GM18870 (cell line): Measurements from ENCODE around the gene HTR3C.
"Not testable (repeated sequence)": the region's sequence is repeated elsewhere in the genome, so short reads cannot be mapped to it uniquely, and the experiment has no call there.

Experiments
- ATAC-seq: cut with Tn5 transposase; IDR thresholded peaks from one replicate; pipeline ENCODE4 v1.9.1; 2021; ENCODE audit warnings: moderate library complexity; ENCODE audit not compliant: unreplicated experiment

Gene HTR3C, protein sequence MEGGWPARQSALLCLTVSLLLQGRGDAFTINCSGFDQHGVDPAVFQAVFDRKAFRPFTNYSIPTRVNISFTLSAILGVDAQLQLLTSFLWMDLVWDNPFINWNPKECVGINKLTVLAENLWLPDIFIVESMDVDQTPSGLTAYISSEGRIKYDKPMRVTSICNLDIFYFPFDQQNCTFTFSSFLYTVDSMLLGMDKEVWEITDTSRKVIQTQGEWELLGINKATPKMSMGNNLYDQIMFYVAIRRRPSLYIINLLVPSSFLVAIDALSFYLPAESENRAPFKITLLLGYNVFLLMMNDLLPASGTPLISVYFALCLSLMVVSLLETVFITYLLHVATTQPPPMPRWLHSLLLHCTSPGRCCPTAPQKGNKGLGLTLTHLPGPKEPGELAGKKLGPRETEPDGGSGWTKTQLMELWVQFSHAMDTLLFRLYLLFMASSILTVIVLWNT

DNA sequence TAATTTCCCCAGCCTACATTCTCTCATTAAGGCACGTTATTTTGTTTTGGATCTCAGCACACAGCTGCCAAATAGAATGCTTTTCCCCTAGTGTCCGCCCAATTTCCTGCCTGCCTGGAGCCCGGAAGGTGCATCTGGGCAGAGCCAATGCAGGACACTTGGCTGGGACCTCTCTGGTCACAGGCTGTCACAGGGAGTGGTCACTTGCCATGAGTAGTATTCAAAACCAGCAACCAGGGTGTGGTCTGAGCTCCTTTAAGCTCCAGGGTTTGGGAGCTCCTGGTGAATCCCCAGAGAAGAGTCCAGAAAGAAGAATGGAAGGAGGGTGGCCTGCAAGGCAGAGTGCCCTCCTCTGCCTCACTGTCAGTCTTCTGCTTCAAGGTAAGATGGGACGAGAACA lies at the start of gene HTR3C:
Gene HTR3C, plus strand, starts transcription at position 281 of the 400 bp plus-strand sequence. Its CDS starts 34 bp downstream, at position 315.
- ATAC-seq, result no peak

GRCh38 chr3:184003187-184003967 lies 49.5 kb upstream of the HTR3C start:
- no peak for ATAC-seq

DNA sequence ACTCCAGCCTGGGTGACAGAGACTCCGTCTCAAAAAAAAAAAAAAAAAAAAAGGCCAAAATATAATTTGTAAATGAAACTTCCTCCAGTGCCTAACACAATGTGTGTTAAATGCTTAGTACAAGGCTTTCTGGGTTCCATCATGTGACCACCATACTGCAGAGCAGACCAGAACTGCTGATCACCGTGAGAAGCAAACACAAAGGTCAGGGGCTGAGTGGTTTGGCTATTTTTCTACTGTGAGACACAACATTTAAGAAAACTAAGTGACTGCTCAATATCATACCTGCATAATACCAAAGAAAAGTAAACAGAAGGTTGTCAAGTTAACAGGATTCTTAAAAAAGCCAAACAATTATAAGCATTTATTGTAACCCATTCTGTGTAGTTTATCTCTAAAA lies 48.4 kb upstream of the HTR3C start:
- ATAC-seq, result no peak

DNA sequence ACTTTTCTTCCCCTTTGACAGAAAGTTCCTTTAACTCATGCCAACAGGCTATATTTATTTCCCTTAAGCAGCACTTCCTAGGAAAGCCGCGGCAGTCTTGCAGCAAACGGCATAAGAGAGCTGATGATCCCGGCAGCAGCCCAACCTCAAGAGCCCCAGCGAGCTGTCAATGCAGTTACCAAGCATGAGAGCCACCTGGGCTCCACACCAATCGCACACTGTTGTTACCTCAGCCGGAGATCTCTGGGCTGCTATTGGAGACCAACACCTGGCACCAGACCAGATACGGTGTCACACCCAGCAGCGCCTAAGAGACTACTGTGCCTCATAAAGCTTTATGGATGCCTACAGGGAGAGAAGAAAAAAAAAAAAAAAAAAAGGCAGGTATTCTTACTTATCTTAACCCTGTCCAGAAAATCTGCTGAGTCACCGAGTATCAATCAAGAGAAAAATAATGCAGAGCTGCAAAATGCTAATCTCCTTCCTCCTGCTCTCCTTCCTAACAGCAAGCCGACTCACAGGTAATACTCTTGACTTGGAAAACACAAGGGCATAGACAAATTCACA lies 46.8 kb upstream of the HTR3C start:
- peak; percentile 54 for ATAC-seq

GRCh38 chr3:184007143-184007813 lies 45.6 kb upstream of the HTR3C start:
- not testable (repeated sequence) for ATAC-seq

DNA sequence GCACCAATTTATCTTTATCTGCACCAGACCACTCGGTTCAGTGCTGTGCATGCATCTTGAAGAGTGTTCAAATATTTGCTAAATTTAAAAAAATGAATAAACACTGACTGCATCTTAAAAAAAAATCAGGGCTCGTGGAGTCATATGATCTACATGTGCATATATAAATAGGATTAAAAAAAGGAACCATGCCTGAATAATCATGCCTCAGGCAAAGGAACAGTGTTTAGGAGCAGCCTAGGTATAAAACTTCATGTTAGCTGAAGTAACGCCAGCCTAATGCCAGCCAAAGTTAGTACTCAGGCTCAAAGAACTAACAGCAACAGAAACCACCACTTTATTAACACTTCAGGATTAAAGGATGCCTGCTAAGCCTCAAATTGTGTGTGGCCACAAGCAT lies 44.7 kb upstream of the HTR3C start:
- ATAC-seq, result no peak

GRCh38 chr3:184011230-184011876 lies 41.5 kb upstream of the HTR3C start:
- ATAC-seq, result no peak

GRCh38 chr3:184011937-184012889 lies 40.6 kb upstream of the HTR3C start:
- ATAC-seq, result no peak

- no peak for ATAC-seq
These were observed 37.3 kb upstream of the HTR3C start for GRCh38 chr3:184015381-184016019.

DNA sequence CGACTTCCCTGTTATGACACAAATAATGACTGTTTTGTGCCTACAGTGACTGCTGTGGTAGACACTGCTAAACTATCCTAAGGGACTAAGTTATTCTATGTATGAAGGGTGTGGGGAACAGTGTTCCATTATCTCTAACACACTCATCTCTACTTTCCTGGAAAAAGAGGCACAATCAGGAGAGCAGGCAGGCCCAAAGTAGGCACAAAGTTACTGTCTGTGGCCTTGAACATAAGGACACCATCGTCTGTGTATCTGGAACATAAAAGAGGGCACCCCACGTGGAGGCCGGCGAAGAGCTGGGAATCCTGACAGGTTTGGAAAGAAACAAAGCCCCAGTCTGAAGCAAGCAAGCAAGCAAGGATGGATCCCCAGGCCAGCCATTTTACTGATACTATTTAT lies 36.7 kb upstream of the HTR3C start:
- ATAC-seq, result no peak

GRCh38 chr3:184016811-184017671 lies 35.8 kb upstream of the HTR3C start:
- peak; percentile 35 for ATAC-seq

- ATAC-seq, result peak; percentile 91
These were observed 35.0 kb upstream of the HTR3C start, which contains the start of gene ABCC5 for GRCh38 chr3:184017672-184018423. Gene ABCC5, minus strand, starts transcription at chr3:184017884. Its CDS starts 3,492 bp downstream, at chr3:184014392.

DNA sequence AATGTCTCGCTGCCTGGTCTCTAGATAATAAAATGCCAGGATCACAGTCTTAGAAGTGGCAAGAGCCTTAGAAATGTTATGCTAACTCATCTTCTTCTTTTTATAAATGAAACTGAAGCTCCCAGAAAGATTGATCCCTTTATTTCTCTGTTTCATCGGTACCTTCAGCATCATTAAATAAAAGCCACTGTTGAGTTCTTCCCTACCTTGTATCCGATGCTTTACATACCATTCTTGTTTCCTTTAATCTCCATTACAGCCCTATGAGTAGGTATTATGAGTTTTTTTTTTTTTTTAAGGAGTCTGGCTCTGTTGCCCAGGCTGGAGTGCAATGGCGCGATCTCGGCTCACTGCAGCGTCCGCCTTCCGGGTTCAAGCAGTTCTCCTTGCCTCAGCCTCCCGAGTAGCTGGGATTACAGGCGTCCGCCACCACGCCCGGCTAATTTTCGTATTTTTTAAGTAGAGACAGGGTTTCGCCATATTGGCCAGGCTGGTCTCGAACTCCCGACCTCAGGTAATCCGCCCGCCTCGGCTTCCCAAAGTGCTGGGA lies 34.3 kb upstream of the HTR3C start:
- ATAC-seq, result no peak

- ATAC-seq, result no peak
These were observed 30.5 kb upstream of the HTR3C start for GRCh38 chr3:184022323-184022722.

DNA sequence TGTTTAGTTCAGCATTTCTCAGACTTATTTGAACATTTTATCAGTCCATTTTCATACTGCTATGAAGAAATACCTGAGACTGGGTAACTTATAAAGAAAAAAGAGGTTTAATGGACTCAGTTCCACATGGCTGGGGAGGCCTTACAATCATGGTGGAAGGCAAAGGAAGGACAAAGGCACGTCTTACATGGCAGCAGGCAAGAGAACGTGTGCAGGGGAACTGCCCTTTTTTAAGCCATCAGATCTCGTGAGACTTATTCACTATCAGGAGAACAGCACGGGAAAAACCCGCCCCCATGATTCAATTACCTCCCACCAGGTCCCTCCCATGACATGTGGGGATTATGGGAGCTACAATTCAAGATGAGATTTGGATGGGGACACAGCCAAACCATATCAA lies 27.6 kb upstream of the HTR3C start:
- ATAC-seq, result not testable (repeated sequence)

- not testable (repeated sequence) for ATAC-seq
These were observed 24.5 kb upstream of the HTR3C start for GRCh38 chr3:184028275-184028890.
